Cardiac muscle cell (in vitro differentiated cells and primary cell): Measurements from ENCODE around the gene SAT1. TPM values are rescaled to one million over a fixed set of nuclear protein-coding genes. Genes with fewer than 3 reads are reported as not detected.
"Not testable (repeated sequence)": the region's sequence is repeated elsewhere in the genome, so short reads cannot be mapped to it uniquely, and the experiment has no call there.

Source experiments
- DNase-seq, 2 donors: peaks; one replicate each; pipeline versions ENCODE4 v3.0.0 to v3.0.0-alpha.2; 2010 to 2017; ENCODE audit warnings: low read depth in 1 of 2, low spot score in 1 of 2
- H3K27ac ChIP-seq: fragments of 200-600 bp; sonication (generic); 2 replicates; pipeline ENCODE4 v1.5.1; 2016
- H3K27me3 ChIP-seq: fragments of 200-600 bp; sonication (generic); 2 replicates; pipeline ENCODE4 v1.6.0; 2016; ENCODE audit warnings: control low read depth
- H3K36me3 ChIP-seq: fragments of 200-600 bp; sonication (generic); 2 replicates; pipeline ENCODE4 v1.5.1; 2016; ENCODE audit warnings: control low read depth
- H3K4me1 ChIP-seq: fragments of 200-600 bp; sonication (generic); 2 replicates; pipeline ENCODE4 v1.8.1; 2017; ENCODE audit warnings: low read depth, mild to moderate bottlenecking, mixed run types
- H3K4me3 ChIP-seq: fragments of 200-600 bp; sonication (generic); 2 replicates; pipeline ENCODE4 v1.5.1; 2016; ENCODE audit warnings: mild to moderate bottlenecking
- H3K9me3 ChIP-seq: fragments of 200-600 bp; sonication (generic); 2 replicates; pipeline ENCODE4 v1.5.1; 2017; ENCODE audit warnings: low read depth, mild to moderate bottlenecking, control low read depth
- CTCF ChIP-seq: IDR thresholded peaks from 2 replicates; pipeline ENCODE4 v1.5.1; 2012; ENCODE audit warnings: low read depth, mild to moderate bottlenecking, low read length
- polyA plus RNA-seq: library from polyadenylated mRNA; unstranded; fragments of >200 nt; fragmentation: Nextera tagmentation; extraction: Ambion mirVana; gene quantifications from 2 replicates; pipeline ENCODE4 v1.2.1, GENCODE V29; 2016
- total RNA-seq: library from RNA; depleted of rRNA; stranded (reverse); fragments of >200 nt; gene quantifications from 2 replicates; pipeline ENCODE4 v1.2.3, GENCODE V29; 2016

The SAT1 gene
- total and polyA plus RNA-seq, 2 experiments from 2014 or later = 127 to 238 TPM

- H3K27ac ChIP-seq = no peak overlapping the region
- no peaks in the 10 kb centered on the region for H3K9me3 ChIP-seq
- no peak for TF ChIP-seq CTCF
- DNase-seq = no peak
- no peaks in the 10 kb centered on the region for H3K36me3 ChIP-seq
- H3K4me1 ChIP-seq = no peaks in the 10 kb centered on the region
- H3K4me3 ChIP-seq = no peak overlapping the region
- H3K27me3 ChIP-seq = no peaks in the 10 kb centered on the region
These were observed 16.1 kb upstream of the SAT1 start for GRCh38 chrX:23766650-23767551.

GRCh38 chrX:23770142-23770541 is 12.8 kb upstream of the SAT1 start:
- H3K36me3 ChIP-seq = no peaks in the 10 kb centered on the region
- H3K27me3 ChIP-seq = no peaks in the 10 kb centered on the region
- DNase-seq = no peak
- no peaks in the 10 kb centered on the region for H3K4me1 ChIP-seq
- H3K27ac ChIP-seq = no peak overlapping the region
- TF ChIP-seq CTCF = no peak
- H3K9me3 ChIP-seq = no peaks in the 10 kb centered on the region
- no peak overlapping the region for H3K4me3 ChIP-seq

- H3K36me3 ChIP-seq, H3K27me3 ChIP-seq, H3K27ac ChIP-seq, H3K4me3 ChIP-seq, DNase-seq, H3K4me1 ChIP-seq, H3K9me3 ChIP-seq: not testable (repeated sequence)
These were observed 11.9 kb upstream of the SAT1 start for GRCh38 chrX:23771086-23771485.

- H3K27me3 ChIP-seq = no peaks in the 10 kb centered on the region
- H3K27ac ChIP-seq = no peak overlapping the region
- no peak for TF ChIP-seq CTCF
- no peak for DNase-seq
- H3K36me3 ChIP-seq = no peaks in the 10 kb centered on the region
- H3K4me1 ChIP-seq = no peaks in the 10 kb centered on the region
- no peaks in the 10 kb centered on the region for H3K9me3 ChIP-seq
- H3K4me3 ChIP-seq = no peak overlapping the region
These were observed 9.3 kb upstream of the SAT1 start for GRCh38 chrX:23773601-23774175.

- Histone ChIP-seq H3K27me3 (no peaks in the 10 kb centered on the region), H3K4me3 (no peak overlapping the region), H3K27ac (no peak overlapping the region), H3K4me1 (no peaks in the 10 kb centered on the region), H3K9me3 (no peaks in the 10 kb centered on the region), H3K36me3 (no peaks in the 10 kb centered on the region)
- TF ChIP-seq CTCF = no peak
- DNase-seq = no peak
These were observed 6.6 kb upstream of the SAT1 start for GRCh38 chrX:23776363-23776762.

- no peak overlapping the region for H3K4me3 ChIP-seq
- no peaks in the 10 kb centered on the region for H3K36me3 ChIP-seq
- H3K4me1 ChIP-seq = peaks cover 2% of the 10 kb centered on the region
- no peak for TF ChIP-seq CTCF
- H3K27ac ChIP-seq = no peak overlapping the region
- H3K27me3 ChIP-seq = no peaks in the 10 kb centered on the region
- DNase-seq = no peak
- no peaks in the 10 kb centered on the region for H3K9me3 ChIP-seq
These were observed 3.9 kb upstream of the SAT1 start for GRCh38 chrX:23779025-23779424.
